ENCODE data around the gene PTPN4. TPM values are rescaled to one million over a fixed set of nuclear protein-coding genes. Genes with fewer than 3 reads are reported as not detected.

Gene PTPN4
- total RNA-seq, 1 donor from 2014 or later: 21.4 TPM

GRCh38 chr2:119756837-119757236 is 2.9 kb upstream of the PTPN4 start:
- Mint-ChIP-seq H3K27ac (ENCODE audit: unreplicated experiment) (no peak overlapping the region), H3K27me3 (ENCODE audit: unreplicated experiment) (peaks cover 13% of the 10 kb centered on the region), H3K9me3 (ENCODE audit: unreplicated experiment) (no peaks in the 10 kb centered on the region), H3K4me1 (ENCODE audit: unreplicated experiment) (peaks cover 17% of the 10 kb centered on the region), H3K4me3 (ENCODE audit: unreplicated experiment) (no peak overlapping the region), H3K36me3 (ENCODE audit: unreplicated experiment) (no peaks in the 10 kb centered on the region)
- no peak for DNase-seq (ENCODE audit: extremely low spot score, unreplicated experiment)
- no peak for TF ChIP-seq CTCF (IDR thresholded peaks at IDR 0.05)

- Mint-ChIP-seq H3K36me3 (ENCODE audit: unreplicated experiment) (no peaks in the 10 kb centered on the region), H3K4me3 (ENCODE audit: unreplicated experiment) (peak overlapping the region; percentile 86), H3K9me3 (ENCODE audit: unreplicated experiment) (no peaks in the 10 kb centered on the region), H3K27ac (ENCODE audit: unreplicated experiment) (peak overlapping the region; percentile 84), H3K27me3 (ENCODE audit: unreplicated experiment) (peaks cover 10% of the 10 kb centered on the region), H3K4me1 (ENCODE audit: unreplicated experiment) (peaks cover 27% of the 10 kb centered on the region)
- TF ChIP-seq CTCF (IDR thresholded peaks at IDR 0.05): no peak
- DNase-seq (ENCODE audit: extremely low spot score, unreplicated experiment): no peak
Measured at GRCh38 chr2:119758881-119759450, 756 bp upstream of the PTPN4 start.

- H3K4me1 Mint-ChIP-seq (ENCODE audit: unreplicated experiment): peaks cover 27% of the 10 kb centered on the region
- H3K27ac Mint-ChIP-seq (ENCODE audit: unreplicated experiment): peak overlapping the region; percentile 69
- no peak for DNase-seq (ENCODE audit: extremely low spot score, unreplicated experiment)
- TF ChIP-seq CTCF (IDR thresholded peaks at IDR 0.05): no peak
- no peaks in the 10 kb centered on the region for H3K9me3 Mint-ChIP-seq (ENCODE audit: unreplicated experiment)
- peaks cover 4% of the 10 kb centered on the region for H3K27me3 Mint-ChIP-seq (ENCODE audit: unreplicated experiment)
- peak overlapping the region; percentile 82 for H3K4me3 Mint-ChIP-seq (ENCODE audit: unreplicated experiment)
- H3K36me3 Mint-ChIP-seq (ENCODE audit: unreplicated experiment): no peaks in the 10 kb centered on the region
Measured at GRCh38 chr2:119760237-119760955, 674 bp downstream of the PTPN4 start.

- H3K27me3 Mint-ChIP-seq (ENCODE audit: unreplicated experiment): peaks cover 4% of the 10 kb centered on the region
- H3K4me3 Mint-ChIP-seq (ENCODE audit: unreplicated experiment): peak overlapping the region; percentile 82
Measured at GRCh38 chr2:119760956-119761275, 1.2 kb downstream of the PTPN4 start.

More at GRCh38 chr2:119760956-119761275, 1.2 kb downstream of the PTPN4 start:
- Mint-ChIP-seq H3K36me3 (ENCODE audit: unreplicated experiment) (no peaks in the 10 kb centered on the region), H3K4me1 (ENCODE audit: unreplicated experiment) (peaks cover 27% of the 10 kb centered on the region), H3K27ac (ENCODE audit: unreplicated experiment) (peak overlapping the region; percentile 15), H3K9me3 (ENCODE audit: unreplicated experiment) (no peaks in the 10 kb centered on the region)
- DNase-seq (ENCODE audit: extremely low spot score, unreplicated experiment): no peak
- no peak for TF ChIP-seq CTCF (IDR thresholded peaks at IDR 0.05)
